Activated T-helper 17 cell treated with anti-CD3 and anti-CD28 coated beads, Interleukin-2, amount 50 U/mL, for 72 hours (primary cell): ENCODE results near the gene C11orf54. TPM values are rescaled to one million over a fixed set of nuclear protein-coding genes. Genes with fewer than 3 reads are reported as not detected.

Experiments
- ATAC-seq: fragments of 150-1000 bp; cut with Tn5 transposase; replicated peaks from 2 replicates; pipeline ENCODE4 v1.10.0; 2021; ENCODE audit warnings: mild to moderate bottlenecking, moderate library complexity
- H3K27ac Mint-ChIP-seq: one replicate; pipeline ENCODE4 v1.8.0; 2022; ENCODE audit warnings: mixed read lengths
- H3K27me3 Mint-ChIP-seq: one replicate; pipeline ENCODE4 v1.8.0; 2022; ENCODE audit warnings: mixed read lengths
- H3K36me3 Mint-ChIP-seq: one replicate; pipeline ENCODE4 v1.8.0; 2022; ENCODE audit warnings: low read depth, mild to moderate bottlenecking, mixed read lengths
- H3K4me1 Mint-ChIP-seq: one replicate; pipeline ENCODE4 v1.8.0; 2022; ENCODE audit warnings: mixed read lengths
- H3K4me3 Mint-ChIP-seq: one replicate; pipeline ENCODE4 v1.8.0; 2022; ENCODE audit warnings: mild to moderate bottlenecking, mixed read lengths
- H3K9me3 Mint-ChIP-seq: one replicate; pipeline ENCODE4 v1.8.0; 2022; ENCODE audit warnings: mixed read lengths
- total RNA-seq, 2 donors: library from RNA; stranded (reverse); gene quantifications; one replicate each; pipeline ENCODE4 v1.2.3, GENCODE V29; 2022

C11orf54 gene
- total RNA-seq, 2 donors from 2014 or later, result 27.2 to 51.7 TPM

- no peaks in the 10 kb centered on the region for H3K9me3 Mint-ChIP-seq
- H3K4me1 Mint-ChIP-seq, result no peaks in the 10 kb centered on the region
- ATAC-seq, result no peak
- H3K27me3 Mint-ChIP-seq, result no peaks in the 10 kb centered on the region
- H3K4me3 Mint-ChIP-seq, result no peak overlapping the region
- H3K36me3 Mint-ChIP-seq, result peaks cover 100% of the 10 kb centered on the region
- no peak overlapping the region for H3K27ac Mint-ChIP-seq
Observed at GRCh38 chr11:93804879-93805278, 63.4 kb downstream of the C11orf54 start.

GRCh38 chr11:93807980-93808379 is 66.5 kb downstream of the C11orf54 start:
- H3K4me1 Mint-ChIP-seq, result no peaks in the 10 kb centered on the region
- H3K27ac Mint-ChIP-seq, result no peak overlapping the region
- no peaks in the 10 kb centered on the region for H3K27me3 Mint-ChIP-seq
- peaks cover 99% of the 10 kb centered on the region for H3K36me3 Mint-ChIP-seq
- no peaks in the 10 kb centered on the region for H3K9me3 Mint-ChIP-seq
- H3K4me3 Mint-ChIP-seq, result no peak overlapping the region
- no peak for ATAC-seq

GRCh38 chr11:93813974-93814373 is 72.5 kb downstream of the C11orf54 start:
- ATAC-seq, result no peak
- no peaks in the 10 kb centered on the region for H3K4me1 Mint-ChIP-seq

More at GRCh38 chr11:93813974-93814373, 72.5 kb downstream of the C11orf54 start:
- Mint-ChIP-seq H3K36me3 (peaks cover 71% of the 10 kb centered on the region), H3K27ac (no peak overlapping the region), H3K9me3 (no peaks in the 10 kb centered on the region), H3K27me3 (no peaks in the 10 kb centered on the region), H3K4me3 (no peak overlapping the region)

Other genes starting within 250 kb of the C11orf54 start
- gene SMCO4, start 198.3 kb upstream of the C11orf54 start, total RNA-seq, result 10 to 100 TPM; 49.3 to 82.4 TPM
- 10 to 100 TPM; 30.7 to 33.4 TPM for gene CEP295, start 80.0 kb upstream of the C11orf54 start, total RNA-seq
- gene TAF1D, start 177 bp upstream of the C11orf54 start, total RNA-seq, result 100 to 1,000 TPM; 262 to 270 TPM
- 10 to 100 TPM; 38.7 to 42.3 TPM for gene MED17, start 42.6 kb downstream of the C11orf54 start, total RNA-seq
- gene VSTM5, start 108.9 kb downstream of the C11orf54 start, total RNA-seq, result not detected